BLaER1 (cell line): ENCODE data around the gene CAPG.

ENCODE experiments used
- H3K27ac ChIP-seq: shearing (Covaris generic); formaldehyde crosslinking; 2 replicates; pipeline ENCODE4 v1.8.1; 2022
- H3K27me3 ChIP-seq: shearing (Covaris generic); formaldehyde crosslinking; 2 replicates; pipeline ENCODE4 v1.8.1; 2022
- H3K36me3 ChIP-seq: shearing (Covaris generic); formaldehyde crosslinking; 2 replicates; pipeline ENCODE4 v1.8.1; 2022
- H3K4me1 ChIP-seq: shearing (Covaris generic); formaldehyde crosslinking; 2 replicates; pipeline ENCODE4 v1.8.1; 2022
- H3K4me2 ChIP-seq: shearing (Covaris generic); formaldehyde crosslinking; 2 replicates; pipeline ENCODE4 v1.8.1; 2022
- H3K4me3 ChIP-seq: shearing (Covaris generic); formaldehyde crosslinking; 2 replicates; pipeline ENCODE4 v1.8.1; 2022
- H3K9ac ChIP-seq: shearing (Covaris generic); formaldehyde crosslinking; 2 replicates; pipeline ENCODE4 v1.8.1; 2022
- H3K9me3 ChIP-seq: shearing (Covaris generic); formaldehyde crosslinking; 2 replicates; pipeline ENCODE4 v1.8.1; 2022
- H4K20me1 ChIP-seq: shearing (Covaris generic); formaldehyde crosslinking; 2 replicates; pipeline ENCODE4 v1.8.1; 2022
- Cebpa-rat ChIP-seq: shearing (Covaris generic); IDR thresholded peaks from 2 replicates; pipeline ENCODE4 v1.8.1; 2022

CAPG gene

DNA sequence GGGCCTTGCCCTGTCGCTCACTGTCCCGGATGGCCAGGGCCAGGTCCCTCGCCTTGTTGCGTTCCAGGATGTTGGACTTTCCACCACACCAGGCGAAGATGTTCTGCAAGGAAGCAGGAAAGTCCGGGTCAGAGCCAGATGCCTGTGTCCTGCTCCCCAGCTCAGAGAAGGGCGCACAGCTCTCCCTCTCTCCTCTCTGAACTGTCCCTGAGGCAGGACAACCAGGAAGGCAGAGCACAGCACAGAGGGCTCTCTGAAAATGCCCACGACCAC lies 11.0 kb downstream of the CAPG start:
- Histone ChIP-seq H3K9ac (no peak overlapping the region), H3K27me3 (no peaks in the 10 kb centered on the region), H3K4me3 (no peak overlapping the region), H3K4me2 (no peak overlapping the region), H4K20me1 (no peaks in the 10 kb centered on the region), H3K4me1 (peaks cover 26% of the 10 kb centered on the region), H3K27ac (no peak overlapping the region), H3K9me3 (peaks cover 9% of the 10 kb centered on the region; the same call in 1 of the 2 replicates), H3K36me3 (peaks cover 77% of the 10 kb centered on the region)
- TF ChIP-seq Cebpa-rat: no peak

DNA sequence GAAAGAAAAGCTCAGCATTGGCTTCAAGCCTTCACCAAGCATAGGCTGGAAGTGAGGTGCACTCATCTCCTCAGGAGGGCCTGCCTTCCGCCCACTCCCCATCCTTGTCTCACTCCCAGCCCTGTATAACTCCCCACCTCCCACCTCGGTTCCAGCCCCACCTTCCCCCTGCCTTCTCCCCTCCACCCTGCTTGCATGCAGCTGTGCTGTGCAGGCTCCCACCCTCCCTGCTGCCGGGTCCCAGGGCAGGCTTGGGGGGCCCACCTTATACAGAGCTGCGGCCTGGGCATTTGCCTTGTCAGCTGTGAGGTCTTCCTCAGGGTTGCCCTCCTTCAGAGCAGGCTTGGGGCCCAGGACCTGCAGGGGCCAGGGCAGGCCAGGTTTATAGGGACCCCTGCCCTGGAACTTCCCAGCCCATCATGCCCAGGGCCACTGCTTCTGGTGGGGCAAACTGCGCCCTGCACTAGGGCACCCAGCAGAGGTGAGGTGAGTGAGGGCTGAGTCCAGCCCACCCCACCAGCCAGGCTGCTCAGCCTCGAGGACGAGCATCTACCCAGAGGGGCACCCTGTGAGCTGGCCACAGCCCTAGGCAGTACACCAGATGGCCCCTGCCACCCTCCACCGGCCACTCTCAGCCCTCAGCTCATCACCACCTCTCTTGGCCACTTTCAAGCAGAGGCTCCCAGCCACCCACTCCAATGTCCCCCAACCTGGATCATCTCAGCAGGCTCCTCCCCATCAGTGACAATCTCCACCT lies 11.6 kb downstream of the CAPG start:
- H3K9ac ChIP-seq: 0 out of 2 replicates have a peak overlapping the region, but pooled peaks have one; percentile 12
- peaks cover 82% of the 10 kb centered on the region for H3K36me3 ChIP-seq
- peaks cover 5% of the 10 kb centered on the region; the same call in 1 of the 2 replicates for H3K9me3 ChIP-seq
- no peaks in the 10 kb centered on the region for H4K20me1 ChIP-seq
- no peaks in the 10 kb centered on the region for H3K27me3 ChIP-seq
- H3K27ac ChIP-seq: peak overlapping the region; percentile 18; the same call in 1 of the 2 replicates
- peaks cover 29% of the 10 kb centered on the region for H3K4me1 ChIP-seq
- no peak for TF ChIP-seq Cebpa-rat
- no peak overlapping the region for H3K4me3 ChIP-seq
- no peak overlapping the region for H3K4me2 ChIP-seq

DNA sequence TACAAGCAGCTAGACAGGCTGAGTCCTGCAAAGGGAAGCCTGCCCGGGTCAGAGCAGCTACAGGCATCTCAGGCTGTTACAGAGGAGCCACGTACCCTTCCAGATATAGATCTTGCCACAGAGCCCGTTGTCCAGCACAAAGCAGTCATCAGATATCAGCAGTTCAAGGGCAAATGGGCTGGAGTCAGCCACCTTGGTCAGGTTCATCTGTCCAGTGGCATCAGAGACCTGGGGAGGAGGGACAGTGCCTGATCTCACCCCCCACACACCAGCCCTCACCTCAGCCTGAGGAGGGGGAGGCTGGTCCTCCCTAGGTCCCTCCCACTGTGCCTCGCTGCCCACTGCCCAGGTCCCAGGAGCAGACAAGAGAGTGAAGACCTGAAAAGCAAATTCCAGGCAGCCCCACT lies 12.2 kb downstream of the CAPG start:
- Histone ChIP-seq H3K36me3 (peaks cover 83% of the 10 kb centered on the region), H3K9me3 (no peaks in the 10 kb centered on the region), H4K20me1 (no peaks in the 10 kb centered on the region), H3K4me1 (peaks cover 33% of the 10 kb centered on the region), H3K27me3 (no peaks in the 10 kb centered on the region), H3K4me3 (no peak overlapping the region), H3K9ac (0 out of 2 replicates have a peak overlapping the region, but pooled peaks have one; percentile 12), H3K27ac (peak overlapping the region; percentile 14; the same call in 1 of the 2 replicates), H3K4me2 (no peak overlapping the region)
- TF ChIP-seq Cebpa-rat: no peak

DNA sequence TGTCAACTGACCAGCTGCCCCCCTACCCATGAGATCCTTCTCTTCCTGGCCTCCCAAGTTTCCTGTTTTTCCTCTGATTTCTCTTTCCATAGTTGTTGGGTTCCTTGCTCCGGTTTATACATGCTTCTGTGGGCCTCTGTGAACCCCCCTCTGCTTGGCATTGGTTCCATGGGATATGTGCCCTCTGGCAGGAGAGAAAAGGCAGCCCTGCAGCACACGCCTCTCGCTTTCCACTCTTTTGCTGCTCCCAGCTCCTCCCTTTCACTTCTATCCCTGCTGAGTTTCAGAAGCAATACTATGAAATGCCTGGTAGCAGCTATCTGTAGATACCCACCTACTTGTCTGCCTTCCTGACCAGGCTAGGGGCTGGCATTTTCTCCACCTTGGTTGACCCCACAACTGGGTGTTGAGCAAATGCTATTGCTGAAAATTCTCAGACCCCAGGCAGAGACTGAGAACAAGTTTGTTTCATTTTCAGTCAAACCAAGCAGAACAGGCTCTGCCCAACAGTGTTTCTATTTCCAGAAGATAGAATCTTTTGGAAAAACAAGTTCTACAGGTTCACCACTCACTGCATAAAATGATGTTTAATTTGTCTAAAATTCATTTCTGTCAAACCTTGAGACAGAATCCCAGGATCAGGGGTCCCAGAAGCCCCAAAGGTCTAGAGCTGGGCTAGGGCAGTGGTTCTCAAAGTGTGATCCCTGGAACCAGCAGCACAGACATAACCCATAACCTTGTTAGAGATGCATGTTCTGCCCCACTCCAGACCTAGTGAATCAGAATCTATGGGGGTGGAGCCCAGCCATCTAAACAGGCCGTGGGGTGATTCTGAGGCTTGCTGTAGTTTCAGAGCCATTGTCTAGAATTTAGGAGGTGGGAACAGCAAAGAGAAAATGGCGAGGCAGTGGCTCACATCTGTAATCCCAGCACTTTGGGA lies 13.4 kb downstream of the CAPG start:
- Histone ChIP-seq H3K9me3 (no peaks in the 10 kb centered on the region), H3K36me3 (peaks cover 83% of the 10 kb centered on the region), H4K20me1 (no peaks in the 10 kb centered on the region), H3K27me3 (no peaks in the 10 kb centered on the region), H3K4me2 (no peak overlapping the region), H3K27ac (no peak overlapping the region), H3K9ac (no peak overlapping the region), H3K4me1 (peaks cover 33% of the 10 kb centered on the region), H3K4me3 (no peak overlapping the region)
- no peak for TF ChIP-seq Cebpa-rat

DNA sequence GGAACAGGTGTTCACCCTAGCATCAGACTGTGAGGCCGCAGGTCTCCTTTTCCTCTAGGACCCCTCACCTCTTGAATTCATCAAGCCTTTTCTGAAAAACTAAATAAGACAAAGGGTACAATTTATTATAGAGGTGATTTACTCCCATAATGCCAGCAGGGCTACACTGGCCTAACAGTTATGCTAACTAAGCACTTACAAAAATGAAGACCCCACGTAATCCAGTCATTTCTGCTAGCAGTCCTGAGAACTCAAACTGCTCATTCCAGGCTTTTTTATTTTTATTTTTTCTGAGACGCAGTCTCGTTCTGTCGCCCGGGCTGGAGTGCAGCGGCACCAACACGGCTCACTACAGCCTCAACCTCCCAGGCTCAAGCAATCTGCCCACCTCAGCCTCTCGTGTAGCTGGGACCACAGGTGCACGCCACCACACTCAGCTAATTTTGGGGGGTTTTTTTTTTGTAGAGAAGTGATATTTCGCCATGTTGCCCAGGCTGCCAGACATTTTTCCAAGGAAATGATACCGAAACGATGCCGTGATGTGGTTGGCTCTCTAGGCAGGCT lies 14.2 kb downstream of the CAPG start:
- peaks cover 83% of the 10 kb centered on the region for H3K36me3 ChIP-seq
- no peaks in the 10 kb centered on the region for H4K20me1 ChIP-seq
- no peak for TF ChIP-seq Cebpa-rat
- no peak overlapping the region for H3K9ac ChIP-seq
- H3K27me3 ChIP-seq: no peaks in the 10 kb centered on the region
- H3K27ac ChIP-seq: peak overlapping the region; percentile 19; the same call in 1 of the 2 replicates
- no peak overlapping the region for H3K4me2 ChIP-seq
- H3K4me3 ChIP-seq: no peak overlapping the region
- no peaks in the 10 kb centered on the region for H3K9me3 ChIP-seq
- H3K4me1 ChIP-seq: peaks cover 33% of the 10 kb centered on the region

DNA sequence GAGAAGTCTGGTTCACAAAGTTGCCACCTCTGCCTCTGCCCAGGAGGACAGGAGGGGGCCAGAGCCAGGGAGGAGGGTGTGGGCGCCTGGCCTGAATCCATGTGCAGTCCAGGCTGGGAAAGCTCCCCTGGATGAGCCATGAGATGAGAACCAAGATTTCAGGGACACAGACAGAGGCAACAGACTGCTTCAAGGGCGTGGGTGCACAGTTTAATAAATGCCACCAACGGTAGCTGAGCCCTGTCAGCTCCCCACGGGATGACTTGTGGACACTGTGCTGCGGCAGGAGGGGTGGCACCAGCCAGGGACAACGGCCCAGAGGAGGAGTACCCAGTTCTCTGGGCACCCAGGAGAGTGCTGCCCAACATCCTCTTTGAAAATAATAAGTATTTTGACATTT lies 15.2 kb downstream of the CAPG start:
- Histone ChIP-seq H3K36me3 (peaks cover 83% of the 10 kb centered on the region), H3K27ac (0 out of 2 replicates have a peak overlapping the region, but pooled peaks have one; percentile 26)
- TF ChIP-seq Cebpa-rat: no peak

DNA sequence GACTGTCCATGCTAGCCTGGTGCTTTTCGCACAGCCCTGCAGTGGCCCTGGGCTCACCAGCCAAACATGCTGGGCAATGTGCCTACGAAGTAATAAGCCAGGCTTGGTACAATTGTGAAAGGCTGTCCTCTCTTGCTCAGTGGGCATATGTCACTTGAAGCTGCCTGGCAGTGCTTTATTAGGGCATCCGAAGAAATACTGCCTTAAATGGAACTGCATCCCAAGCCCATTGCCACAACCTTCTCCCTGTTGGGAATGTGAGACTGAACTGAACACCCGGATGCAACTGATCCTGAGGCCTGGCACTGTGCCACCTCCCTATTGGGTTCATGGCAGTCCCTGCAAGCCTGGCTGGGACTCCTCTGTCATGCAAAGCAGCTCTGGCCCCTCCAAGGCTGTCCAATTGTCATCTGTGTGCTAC lies 15.9 kb downstream of the CAPG start:
- H3K27me3 ChIP-seq: no peaks in the 10 kb centered on the region
- H3K4me1 ChIP-seq: peaks cover 45% of the 10 kb centered on the region
- no peak overlapping the region for H3K9ac ChIP-seq
- TF ChIP-seq Cebpa-rat: no peak
- H3K9me3 ChIP-seq: no peaks in the 10 kb centered on the region
- H3K36me3 ChIP-seq: peaks cover 83% of the 10 kb centered on the region
- no peaks in the 10 kb centered on the region for H4K20me1 ChIP-seq
- peak overlapping the region; percentile 64; the same call in 1 of the 2 replicates for H3K27ac ChIP-seq
- H3K4me3 ChIP-seq: no peak overlapping the region
- no peak overlapping the region for H3K4me2 ChIP-seq

More for the DNA sequence above, 15.2 kb downstream of the CAPG start:
- no peak overlapping the region for H3K4me2 ChIP-seq
- no peaks in the 10 kb centered on the region for H3K27me3 ChIP-seq
- no peak overlapping the region for H3K9ac ChIP-seq
- H3K4me1 ChIP-seq: peaks cover 38% of the 10 kb centered on the region
- H4K20me1 ChIP-seq: no peaks in the 10 kb centered on the region
- no peaks in the 10 kb centered on the region for H3K9me3 ChIP-seq
- no peak overlapping the region for H3K4me3 ChIP-seq

DNA sequence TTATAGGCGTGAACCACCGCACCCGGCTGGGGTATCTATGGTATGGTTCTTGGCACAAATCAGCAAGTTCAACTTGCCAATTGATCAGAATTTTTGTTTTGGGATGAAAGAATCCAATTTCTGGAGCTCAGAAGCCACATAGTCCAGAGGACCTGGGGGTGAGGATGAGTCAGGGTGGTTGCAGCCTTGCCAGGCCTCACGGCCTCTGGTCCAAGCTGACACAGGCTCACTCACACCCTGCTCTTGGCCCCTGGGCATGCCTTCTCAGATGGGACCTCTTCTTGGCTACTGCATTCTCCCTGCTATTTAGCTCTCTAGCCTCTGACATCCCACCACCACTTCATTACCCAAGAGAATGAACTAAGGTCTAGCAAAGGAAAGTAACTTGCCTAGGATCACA lies 16.3 kb downstream of the CAPG start:
- H3K27ac ChIP-seq: peak overlapping the region; percentile 64; the same call in 1 of the 2 replicates
- no peaks in the 10 kb centered on the region for H3K27me3 ChIP-seq
- no peak for TF ChIP-seq Cebpa-rat
- H3K4me1 ChIP-seq: peaks cover 46% of the 10 kb centered on the region
- H3K4me3 ChIP-seq: no peak overlapping the region
- H3K4me2 ChIP-seq: no peak overlapping the region; the same call in 1 of the 2 replicates
- H3K36me3 ChIP-seq: peaks cover 83% of the 10 kb centered on the region
- no peak overlapping the region for H3K9ac ChIP-seq
- no peaks in the 10 kb centered on the region for H3K9me3 ChIP-seq
- no peaks in the 10 kb centered on the region for H4K20me1 ChIP-seq

DNA sequence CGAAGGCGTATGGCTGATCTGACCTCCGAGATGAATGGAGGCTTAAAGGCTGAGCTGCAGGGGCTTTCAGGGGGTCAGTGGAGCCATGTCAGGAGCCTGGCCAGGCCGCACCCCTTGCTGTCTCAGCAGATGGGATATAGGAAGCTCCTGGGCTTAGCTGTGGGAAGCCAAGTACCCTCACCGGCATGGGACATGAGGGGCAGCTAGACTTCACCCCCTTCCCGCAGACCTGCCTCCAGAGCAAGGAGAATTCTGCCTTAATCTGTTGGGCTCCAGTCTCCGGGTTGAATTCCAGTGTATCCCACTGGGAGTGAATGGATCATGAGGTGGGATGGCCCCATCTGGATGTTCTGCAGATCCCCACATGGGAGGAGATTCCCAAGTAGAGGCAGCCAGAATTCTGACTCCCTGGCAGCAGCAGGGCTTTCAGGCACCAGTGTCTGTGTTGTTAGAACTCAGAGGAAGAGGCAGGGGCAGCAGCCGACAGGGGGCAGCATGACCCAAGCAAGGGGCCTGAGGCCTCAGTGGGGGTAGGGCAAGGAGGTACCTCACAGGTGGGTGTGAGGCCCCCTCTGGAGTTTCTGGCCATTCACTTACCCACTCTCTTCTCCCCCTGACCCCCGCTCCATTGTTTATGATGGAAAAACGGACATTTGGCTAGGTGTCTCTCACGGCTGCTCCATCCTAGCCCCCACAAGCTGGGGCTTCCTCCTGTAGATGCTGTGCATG lies 19.1 kb downstream of the CAPG start:
- H3K36me3 ChIP-seq: peaks cover 84% of the 10 kb centered on the region
- no peak overlapping the region for H3K27ac ChIP-seq
- no peaks in the 10 kb centered on the region for H4K20me1 ChIP-seq
- H3K27me3 ChIP-seq: no peaks in the 10 kb centered on the region
- peaks cover 46% of the 10 kb centered on the region for H3K4me1 ChIP-seq
- no peak overlapping the region for H3K4me3 ChIP-seq
- no peaks in the 10 kb centered on the region for H3K9me3 ChIP-seq
- no peak for TF ChIP-seq Cebpa-rat
- no peak overlapping the region for H3K9ac ChIP-seq
- H3K4me2 ChIP-seq: peak overlapping the region; percentile 65; the same call in 1 of the 2 replicates
